ENCODE measurements around the gene RAP1A.

The RAP1A gene

GRCh38 chr1:111702504-111703050 is 83.0 kb downstream of the RAP1A start:
- H3K4me3 ChIP-seq (ENCODE audit: low read depth, low read length) = no peak overlapping the region
- DNase-seq (ENCODE audit: low read depth) = no peak
- no peak for TF ChIP-seq CTCF (IDR thresholded peaks at IDR 0.05; ENCODE audit: low read depth, low read length)
- TF ChIP-seq MAX (IDR thresholded peaks at IDR 0.05; ENCODE audit: low read depth, low read length) = no peak
- TF ChIP-seq POLR2A (IDR thresholded peaks at IDR 0.05; ENCODE audit: extremely low read depth, insufficient read length) = no peak
- no peak for TF ChIP-seq MYC (IDR thresholded peaks at IDR 0.05; ENCODE audit: low read depth, low read length)

GRCh38 chr1:111704240-111704639 is 84.7 kb downstream of the RAP1A start:
- no peak for TF ChIP-seq MYC (IDR thresholded peaks at IDR 0.05; ENCODE audit: low read depth, low read length)
- H3K4me3 ChIP-seq (ENCODE audit: low read depth, low read length) = no peak overlapping the region
- DNase-seq (ENCODE audit: low read depth) = no peak

- TF ChIP-seq MAX (IDR thresholded peaks at IDR 0.05; ENCODE audit: low read depth, low read length) = no peak
- TF ChIP-seq POLR2A (IDR thresholded peaks at IDR 0.05; ENCODE audit: extremely low read depth, insufficient read length) = no peak
- no peak for TF ChIP-seq CTCF (IDR thresholded peaks at IDR 0.05; ENCODE audit: low read depth, low read length)
- TF ChIP-seq MYC (IDR thresholded peaks at IDR 0.05; ENCODE audit: low read depth, low read length) = no peak
- H3K4me3 ChIP-seq (ENCODE audit: low read depth, low read length) = no peak overlapping the region
- DNase-seq (ENCODE audit: low read depth) = no peak
Measured at GRCh38 chr1:111704776-111705175, 85.2 kb downstream of the RAP1A start.

- no peak for TF ChIP-seq CTCF (IDR thresholded peaks at IDR 0.05; ENCODE audit: low read depth, low read length)
- TF ChIP-seq MAX (IDR thresholded peaks at IDR 0.05; ENCODE audit: low read depth, low read length) = no peak
- TF ChIP-seq POLR2A (IDR thresholded peaks at IDR 0.05; ENCODE audit: extremely low read depth, insufficient read length) = no peak
- TF ChIP-seq MYC (IDR thresholded peaks at IDR 0.05; ENCODE audit: low read depth, low read length) = no peak
Measured at GRCh38 chr1:111705841-111706240, 86.3 kb downstream of the RAP1A start.

GRCh38 chr1:111706921-111707320 is 87.3 kb downstream of the RAP1A start:
- H3K4me3 ChIP-seq (ENCODE audit: low read depth, low read length) = no peak overlapping the region
- no peak for DNase-seq (ENCODE audit: low read depth)
- TF ChIP-seq CTCF (IDR thresholded peaks at IDR 0.05; ENCODE audit: low read depth, low read length) (no peak), MAX (IDR thresholded peaks at IDR 0.05; ENCODE audit: low read depth, low read length) (no peak), MYC (IDR thresholded peaks at IDR 0.05; ENCODE audit: low read depth, low read length) (no peak), POLR2A (IDR thresholded peaks at IDR 0.05; ENCODE audit: extremely low read depth, insufficient read length) (no peak)

More at GRCh38 chr1:111705841-111706240, 86.3 kb downstream of the RAP1A start:
- no peak overlapping the region for H3K4me3 ChIP-seq (ENCODE audit: low read depth, low read length)
- no peak for DNase-seq (ENCODE audit: low read depth)

GRCh38 chr1:111707906-111708305 is 88.3 kb downstream of the RAP1A start:
- no peak for TF ChIP-seq MAX (IDR thresholded peaks at IDR 0.05; ENCODE audit: low read depth, low read length)
- no peak for TF ChIP-seq POLR2A (IDR thresholded peaks at IDR 0.05; ENCODE audit: extremely low read depth, insufficient read length)
- no peak for TF ChIP-seq CTCF (IDR thresholded peaks at IDR 0.05; ENCODE audit: low read depth, low read length)
- TF ChIP-seq MYC (IDR thresholded peaks at IDR 0.05; ENCODE audit: low read depth, low read length) = no peak
- H3K4me3 ChIP-seq (ENCODE audit: low read depth, low read length) = no peak overlapping the region
- no peak for DNase-seq (ENCODE audit: low read depth)

Measured in NB4 (cell line).